ENCODE data around the gene ATRNL1.

- TF ChIP-seq CTCF (IDR thresholded peaks at IDR 0.05): no peak
- TF ChIP-seq POLR2A (IDR thresholded peaks at IDR 0.05): no peak
- no peak for TF ChIP-seq POLR2AphosphoS5 (IDR thresholded peaks at IDR 0.05)
Observed at GRCh38 chr10:115985786-115986185, 892.6 kb downstream of the ATRNL1 start.

All from prostate gland (tissue), 2 donors.